ENCODE data around the gene RNF223. TPM values are rescaled to one million over a fixed set of nuclear protein-coding genes. Genes with fewer than 3 reads are reported as not detected.

The RNF223 gene
- total RNA-seq, 1 donor from 2014 or later: not detected

DNA sequence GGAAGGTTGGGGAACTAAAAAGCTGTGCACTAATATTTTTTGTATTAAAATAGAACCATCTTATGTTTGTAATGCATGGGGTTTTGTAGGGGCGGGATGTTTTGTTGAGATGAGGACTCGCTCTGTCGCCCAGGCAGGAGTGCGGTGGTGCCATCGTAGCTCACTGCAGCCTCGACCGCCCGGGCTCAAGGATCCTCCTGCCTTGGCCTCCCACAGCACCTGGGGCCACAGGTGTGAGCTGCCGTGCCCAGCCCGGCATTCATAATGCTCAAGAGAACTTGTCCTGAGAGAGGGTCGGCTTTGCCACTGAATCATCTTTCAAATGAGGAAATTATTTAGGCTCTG lies 44.7 kb upstream of the RNF223 start:
- Histone ChIP-seq H3K79me2 (ENCODE audit: low read depth) (peaks cover 14% of the 10 kb centered on the region), H3K27me3 (peaks cover 53% of the 10 kb centered on the region), H3F3A (ENCODE audit: low read depth) (no peaks in the 10 kb centered on the region), H3K9ac (no peak overlapping the region), H3K4me1 (peaks cover 6% of the 10 kb centered on the region), H3K9me3 (ENCODE audit: low read depth) (no peaks in the 10 kb centered on the region), H3K4me2 (no peak overlapping the region), H3K27ac (no peak overlapping the region), H2AFZ (replicated peaks) (no peak overlapping the region), H3K4me3 (no peak overlapping the region), H3K36me3 (no peaks in the 10 kb centered on the region), H4K20me1 (ENCODE audit: low read depth) (no peaks in the 10 kb centered on the region)
- TF ChIP-seq EZH2 (IDR thresholded peaks at IDR 0.05) (no peak), EZH2phosphoT487 (IDR thresholded peaks at IDR 0.05) (no peak)
- TF ChIP-seq, protein P1, sequence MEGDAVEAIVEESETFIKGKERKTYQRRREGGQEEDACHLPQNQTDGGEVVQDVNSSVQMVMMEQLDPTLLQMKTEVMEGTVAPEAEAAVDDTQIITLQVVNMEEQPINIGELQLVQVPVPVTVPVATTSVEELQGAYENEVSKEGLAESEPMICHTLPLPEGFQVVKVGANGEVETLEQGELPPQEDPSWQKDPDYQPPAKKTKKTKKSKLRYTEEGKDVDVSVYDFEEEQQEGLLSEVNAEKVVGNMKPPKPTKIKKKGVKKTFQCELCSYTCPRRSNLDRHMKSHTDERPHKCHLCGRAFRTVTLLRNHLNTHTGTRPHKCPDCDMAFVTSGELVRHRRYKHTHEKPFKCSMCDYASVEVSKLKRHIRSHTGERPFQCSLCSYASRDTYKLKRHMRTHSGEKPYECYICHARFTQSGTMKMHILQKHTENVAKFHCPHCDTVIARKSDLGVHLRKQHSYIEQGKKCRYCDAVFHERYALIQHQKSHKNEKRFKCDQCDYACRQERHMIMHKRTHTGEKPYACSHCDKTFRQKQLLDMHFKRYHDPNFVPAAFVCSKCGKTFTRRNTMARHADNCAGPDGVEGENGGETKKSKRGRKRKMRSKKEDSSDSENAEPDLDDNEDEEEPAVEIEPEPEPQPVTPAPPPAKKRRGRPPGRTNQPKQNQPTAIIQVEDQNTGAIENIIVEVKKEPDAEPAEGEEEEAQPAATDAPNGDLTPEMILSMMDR (IDR thresholded peaks at IDR 0.05): no peak
- H3K27ac Mint-ChIP-seq: no peak overlapping the region
- peaks cover 18% of the 10 kb centered on the region for H3K4me1 Mint-ChIP-seq
- peaks cover 12% of the 10 kb centered on the region for H3K9me3 Mint-ChIP-seq
- peak overlapping the region; percentile 13 for H3K4me3 Mint-ChIP-seq
- peaks cover 31% of the 10 kb centered on the region for H3K27me3 Mint-ChIP-seq (ENCODE audit: insufficient read depth, low read depth)
- H3K36me3 Mint-ChIP-seq: peaks cover 10% of the 10 kb centered on the region
- DNase-seq (ENCODE audit: low spot score): no peak

DNA sequence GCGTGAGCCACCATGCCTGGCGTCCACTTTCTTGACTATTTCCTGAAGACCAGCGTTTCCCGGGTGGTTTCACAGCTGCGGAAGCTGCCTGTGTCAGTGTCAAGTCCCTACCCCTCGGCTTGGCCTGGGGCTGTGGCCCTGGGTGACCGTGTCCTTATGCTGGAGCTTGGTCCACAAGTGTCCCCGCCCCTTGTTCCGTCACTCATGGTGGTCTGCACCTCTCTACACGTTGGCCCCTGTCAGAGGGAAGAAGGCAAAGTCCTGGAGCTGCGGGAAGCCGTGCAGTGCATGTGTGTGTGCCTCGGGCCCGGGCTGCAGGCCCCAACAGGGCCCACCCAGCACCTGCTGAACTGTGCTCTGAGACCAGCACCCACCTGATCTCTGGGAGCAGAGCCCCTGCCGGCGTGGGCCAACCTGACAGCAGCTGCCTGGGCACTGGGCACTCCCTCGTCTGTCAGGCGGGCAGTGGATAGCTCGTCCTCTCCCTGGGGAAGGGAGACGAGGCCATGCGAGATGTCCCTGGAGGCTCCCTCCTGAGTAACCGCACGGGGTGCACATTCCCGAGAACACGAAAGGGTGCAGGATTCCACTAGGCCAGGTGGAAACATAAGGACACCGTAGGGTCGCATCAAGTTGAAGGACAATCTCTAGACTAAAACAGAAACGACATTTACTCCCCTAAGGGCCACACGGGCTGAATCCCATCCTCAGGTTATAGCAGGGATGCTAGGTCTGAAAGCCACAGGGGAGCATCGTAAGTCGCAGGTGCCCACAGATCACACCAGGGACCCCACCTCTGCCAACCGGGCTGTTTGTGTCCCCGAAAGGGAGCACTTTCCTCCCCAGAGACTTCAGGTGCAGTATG lies 44.1 kb upstream of the RNF223 start:
- no peak overlapping the region for H3K4me3 Mint-ChIP-seq
- no peak overlapping the region for H2AFZ ChIP-seq (replicated peaks)
- H3K9me3 Mint-ChIP-seq: peaks cover 11% of the 10 kb centered on the region
- H3K9me3 ChIP-seq (ENCODE audit: low read depth): no peaks in the 10 kb centered on the region
- peaks cover 13% of the 10 kb centered on the region for H3K4me1 Mint-ChIP-seq
- peaks cover 25% of the 10 kb centered on the region for H3K27me3 Mint-ChIP-seq (ENCODE audit: insufficient read depth, low read depth)
- peaks cover 6% of the 10 kb centered on the region for H3K4me1 ChIP-seq
- TF ChIP-seq, protein P1 (IDR thresholded peaks at IDR 0.05): no peak
- TF ChIP-seq EZH2phosphoT487 (IDR thresholded peaks at IDR 0.05) (no peak), EZH2 (IDR thresholded peaks at IDR 0.05) (no peak)
- no peak overlapping the region for H3K27ac ChIP-seq
- H3K36me3 ChIP-seq: no peaks in the 10 kb centered on the region
- no peak overlapping the region for H3K4me3 ChIP-seq
- no peak for DNase-seq (ENCODE audit: low spot score)
- no peak overlapping the region for H3K4me2 ChIP-seq
- H3F3A ChIP-seq (ENCODE audit: low read depth): no peaks in the 10 kb centered on the region
- H3K27ac Mint-ChIP-seq: no peak overlapping the region
- no peaks in the 10 kb centered on the region for H4K20me1 ChIP-seq (ENCODE audit: low read depth)
- peaks cover 17% of the 10 kb centered on the region for H3K79me2 ChIP-seq (ENCODE audit: low read depth)
- peaks cover 9% of the 10 kb centered on the region for H3K36me3 Mint-ChIP-seq
- H3K27me3 ChIP-seq: peaks cover 53% of the 10 kb centered on the region
- no peak overlapping the region for H3K9ac ChIP-seq

DNA sequence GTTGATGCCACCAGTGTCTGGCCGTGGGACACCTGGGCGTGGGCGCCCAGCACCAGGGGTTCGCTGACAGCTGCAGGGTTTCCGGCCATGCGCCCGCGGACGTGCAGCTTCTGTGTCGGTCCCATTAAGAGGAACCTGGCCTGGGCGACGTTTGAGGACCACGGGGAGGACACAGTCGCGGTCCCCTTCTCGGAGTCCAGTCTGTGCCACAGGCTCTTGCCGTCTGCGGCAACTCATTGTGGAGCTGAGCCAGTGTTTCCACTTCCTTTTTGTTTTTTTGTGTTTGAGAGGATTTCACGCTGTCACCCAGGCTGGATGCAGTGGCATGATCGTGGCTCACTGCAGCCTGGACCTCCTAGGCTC lies 43.3 kb upstream of the RNF223 start:
- peaks cover 15% of the 10 kb centered on the region for H3K36me3 Mint-ChIP-seq
- peak overlapping the region; percentile 78 for H3K4me3 Mint-ChIP-seq
- peaks cover 26% of the 10 kb centered on the region for H3K27me3 Mint-ChIP-seq (ENCODE audit: insufficient read depth, low read depth)
- Histone ChIP-seq H3K36me3 (no peaks in the 10 kb centered on the region), H3K79me2 (ENCODE audit: low read depth) (peaks cover 20% of the 10 kb centered on the region), H3K4me2 (no peak overlapping the region), H4K20me1 (ENCODE audit: low read depth) (no peaks in the 10 kb centered on the region), H3K4me1 (peaks cover 6% of the 10 kb centered on the region), H3K4me3 (no peak overlapping the region), H3K9me3 (ENCODE audit: low read depth) (no peaks in the 10 kb centered on the region), H3K27me3 (peaks cover 47% of the 10 kb centered on the region), H3K9ac (no peak overlapping the region), H3K27ac (no peak overlapping the region), H2AFZ (replicated peaks) (no peak overlapping the region), H3F3A (ENCODE audit: low read depth) (no peaks in the 10 kb centered on the region)
- peaks cover 10% of the 10 kb centered on the region for H3K4me1 Mint-ChIP-seq
- no peak for DNase-seq (ENCODE audit: low spot score)
- TF ChIP-seq EZH2phosphoT487 (IDR thresholded peaks at IDR 0.05): no peak
- TF ChIP-seq EZH2 (IDR thresholded peaks at IDR 0.05): no peak
- TF ChIP-seq, protein P1 (IDR thresholded peaks at IDR 0.05): no peak
- no peak overlapping the region for H3K27ac Mint-ChIP-seq
- H3K9me3 Mint-ChIP-seq: peaks cover 14% of the 10 kb centered on the region

All from neural progenitor cell (in vitro differentiated cells).